ENCODE results near the gene FKBP15. TPM values are rescaled to one million over a fixed set of nuclear protein-coding genes. Genes with fewer than 3 reads are reported as not detected.
A peak's percentile ranks its signal among the peaks of the same experiment; 100 is the strongest.
"Not testable (repeated sequence)": the region's sequence is repeated elsewhere in the genome, so short reads cannot be mapped to it uniquely, and the experiment has no call there.

The FKBP15 gene
- total RNA-seq, 8 experiments from 2014 or later: 12.8 to 28.1 (median 19.7) TPM

DNA sequence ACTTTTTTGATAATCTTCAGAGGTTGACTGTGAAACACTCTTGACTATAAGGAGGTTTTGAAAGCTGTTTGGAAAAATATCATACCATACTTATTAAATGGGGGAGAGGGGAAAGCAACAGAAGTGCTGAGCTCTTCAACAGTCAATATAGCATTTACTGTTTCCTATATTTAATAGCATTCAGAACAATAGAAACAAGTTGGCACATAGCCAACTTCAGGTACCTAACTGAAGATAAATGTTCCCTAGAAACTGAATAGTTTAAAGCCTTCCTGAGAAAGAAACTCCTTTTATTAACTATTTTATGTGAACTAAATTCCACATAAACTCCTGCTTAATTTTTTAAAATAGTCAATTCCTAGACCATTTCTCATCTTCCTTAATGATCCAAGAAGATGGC lies 26.6 kb upstream of the FKBP15 start:
- Histone ChIP-seq H3K4me1 (replicated peaks in 1 of 2) (no peaks in the 10 kb centered on the region), H3K27ac (no peak overlapping the region), H3K4me3 (no peak overlapping the region)
- in situ Hi-C loops (cut with MboI; ENCODE audit: low pct_unique_long_range_greater_than_20kb in 2 of 9, low sequenced_read_pairs in 9 of 9, unreplicated experiment in 9 of 9): no loop called here
- no peak for ATAC-seq (replicated peaks in 6 of 8)

DNA sequence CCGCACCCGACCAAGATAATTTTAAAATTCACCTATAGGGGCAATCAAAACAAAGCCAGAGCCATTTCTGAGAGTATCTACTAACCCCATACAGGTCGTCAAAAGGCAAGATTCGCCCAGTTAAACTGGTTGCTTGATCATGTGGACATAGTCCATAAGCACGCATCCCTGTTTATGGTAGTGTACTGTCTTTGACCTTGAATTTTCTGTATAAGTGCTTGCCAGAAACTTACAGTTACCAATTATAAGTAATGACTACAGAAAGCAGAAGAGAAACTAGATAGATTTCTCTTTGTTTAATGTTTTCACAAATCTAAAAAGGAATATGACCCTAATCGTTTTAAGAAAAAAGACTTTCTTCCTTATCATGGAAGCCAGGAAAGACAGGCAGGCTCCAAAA lies 25.9 kb upstream of the FKBP15 start:
- ATAC-seq (replicated peaks in 6 of 8): no peak
- Histone ChIP-seq H3K4me3 (no peak overlapping the region), H3K27ac (no peak overlapping the region), H3K4me1 (replicated peaks in 1 of 2) (no peaks in the 10 kb centered on the region)
- WGBS, 10 experiments: 43 to 100% (median 95%) methylated on average over 1 to 6 of the region's 6 CpGs; no CpG with 5 or more reads in 2 of the 10 experiments
- in situ Hi-C loops (cut with MboI; ENCODE audit: low pct_unique_long_range_greater_than_20kb in 2 of 9, low sequenced_read_pairs in 9 of 9, unreplicated experiment in 9 of 9): no loop called here

GRCh38 chr9:113245894-113246293 lies 24.8 kb upstream of the FKBP15 start:
- H3K27ac ChIP-seq: no peak overlapping the region
- H3K4me1 ChIP-seq (replicated peaks in 1 of 2): no peaks in the 10 kb centered on the region
- H3K4me3 ChIP-seq: no peak overlapping the region
- ATAC-seq (replicated peaks in 6 of 8): no peak
- WGBS, 10 experiments: 70 to 100% (median 100%) methylated on average over 1 to 3 of the region's 4 CpGs; no CpG with 5 or more reads in 5 of the 10 experiments
- in situ Hi-C loops (cut with MboI; ENCODE audit: low pct_unique_long_range_greater_than_20kb in 2 of 9, low sequenced_read_pairs in 9 of 9, unreplicated experiment in 9 of 9): no loop called here

DNA sequence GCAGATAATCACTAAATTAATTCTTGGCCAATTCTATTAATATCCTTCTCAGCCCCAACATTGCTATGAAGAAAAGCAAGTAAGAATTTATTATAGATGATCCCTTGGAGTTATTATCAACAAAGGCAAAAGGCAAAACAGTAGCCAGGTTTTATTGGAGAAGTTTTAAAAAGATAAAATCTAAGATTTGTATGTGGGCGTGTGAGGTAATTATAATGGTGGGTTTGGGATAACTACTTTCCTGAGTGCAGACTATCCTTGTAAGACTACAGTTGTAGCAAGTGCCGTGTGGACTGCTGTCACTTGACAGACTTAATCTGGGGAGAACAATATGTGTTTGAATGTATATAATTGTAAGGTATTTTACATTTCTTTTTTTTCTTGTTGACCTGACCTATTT lies 23.5 kb upstream of the FKBP15 start:
- Histone ChIP-seq H3K4me3 (no peak overlapping the region), H3K4me1 (replicated peaks in 1 of 2) (no peaks in the 10 kb centered on the region), H3K27ac (no peak overlapping the region)
- 40 to 100% (median 83%) methylated on average over 1 to 2 of the region's 2 CpGs; no CpG with 5 or more reads in 1 of the 10 experiments for WGBS, 10 experiments
- in situ Hi-C loops (cut with MboI; ENCODE audit: low pct_unique_long_range_greater_than_20kb in 2 of 9, low sequenced_read_pairs in 9 of 9, unreplicated experiment in 9 of 9): no loop called here
- no peak for ATAC-seq (replicated peaks in 6 of 8)

- no peaks in the 10 kb centered on the region for H3K4me1 ChIP-seq (replicated peaks in 1 of 2)
- in situ Hi-C loops (cut with MboI; ENCODE audit: low pct_unique_long_range_greater_than_20kb in 2 of 9, low sequenced_read_pairs in 9 of 9, unreplicated experiment in 9 of 9): no loop called here
- no peak overlapping the region for H3K27ac ChIP-seq
- no peak for ATAC-seq (replicated peaks in 6 of 8)
- H3K4me3 ChIP-seq: no peak overlapping the region
- 90 to 100% (median 100%) methylated on average over 1 to 2 of the region's 2 CpGs for WGBS, 10 experiments
Measured at GRCh38 chr9:113241161-113241560, 20.1 kb upstream of the FKBP15 start.

- no peak overlapping the region for H3K4me3 ChIP-seq
- ATAC-seq (replicated peaks in 6 of 8): no peak
- H3K4me1 ChIP-seq (replicated peaks in 1 of 2): no peaks in the 10 kb centered on the region
- no peak overlapping the region for H3K27ac ChIP-seq
- in situ Hi-C loops (cut with MboI; ENCODE audit: low pct_unique_long_range_greater_than_20kb in 2 of 9, low sequenced_read_pairs in 9 of 9, unreplicated experiment in 9 of 9): no loop called here
- WGBS, 10 experiments: 41 to 100% (median 83%) methylated on average over 1 to 4 of the region's 4 CpGs; no CpG with 5 or more reads in 1 of the 10 experiments
Measured at GRCh38 chr9:113238859-113239232, 17.8 kb upstream of the FKBP15 start.

GRCh38 chr9:113238202-113238858 lies 17.3 kb upstream of the FKBP15 start:
- Histone ChIP-seq H3K4me3 (no peak overlapping the region), H3K4me1 (replicated peaks in 1 of 2) (no peaks in the 10 kb centered on the region), H3K27ac (no peak overlapping the region)
- in situ Hi-C loops (cut with MboI; ENCODE audit: low pct_unique_long_range_greater_than_20kb in 2 of 9, low sequenced_read_pairs in 9 of 9, unreplicated experiment in 9 of 9): no loop called here
- ATAC-seq (replicated peaks in 6 of 8): no peak
- 80 to 100% (median 97%) methylated on average over 1 to 6 of the region's 10 CpGs for WGBS, 10 experiments

DNA sequence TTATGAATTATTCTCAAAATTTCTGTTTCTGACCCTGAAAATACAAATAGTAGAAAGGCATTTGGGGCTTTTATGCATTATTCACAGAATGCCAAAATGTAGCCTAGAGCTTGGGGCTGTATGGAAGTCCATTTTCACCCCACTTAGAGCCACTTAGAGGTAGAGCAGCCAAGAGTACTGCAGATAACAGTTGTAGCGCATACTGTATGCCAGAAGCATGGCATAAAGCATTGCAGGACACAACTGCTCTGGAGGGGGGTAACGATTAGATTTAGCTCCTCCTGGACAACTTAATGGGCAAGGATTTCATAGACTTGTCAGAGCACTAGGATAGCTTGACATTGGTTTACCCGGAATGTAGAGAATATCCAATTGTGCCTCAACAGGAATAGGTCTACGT lies 15.9 kb upstream of the FKBP15 start:
- no peaks in the 10 kb centered on the region for H3K4me1 ChIP-seq (replicated peaks in 1 of 2)
- 72 to 100% (median 93%) methylated on average over 1 to 4 of the region's 4 CpGs for WGBS, 10 experiments
- H3K4me3 ChIP-seq: no peak overlapping the region
- in situ Hi-C loops (cut with MboI; ENCODE audit: low pct_unique_long_range_greater_than_20kb in 2 of 9, low sequenced_read_pairs in 9 of 9, unreplicated experiment in 9 of 9): no loop called here
- no peak for ATAC-seq (replicated peaks in 6 of 8)
- no peak overlapping the region for H3K27ac ChIP-seq

DNA sequence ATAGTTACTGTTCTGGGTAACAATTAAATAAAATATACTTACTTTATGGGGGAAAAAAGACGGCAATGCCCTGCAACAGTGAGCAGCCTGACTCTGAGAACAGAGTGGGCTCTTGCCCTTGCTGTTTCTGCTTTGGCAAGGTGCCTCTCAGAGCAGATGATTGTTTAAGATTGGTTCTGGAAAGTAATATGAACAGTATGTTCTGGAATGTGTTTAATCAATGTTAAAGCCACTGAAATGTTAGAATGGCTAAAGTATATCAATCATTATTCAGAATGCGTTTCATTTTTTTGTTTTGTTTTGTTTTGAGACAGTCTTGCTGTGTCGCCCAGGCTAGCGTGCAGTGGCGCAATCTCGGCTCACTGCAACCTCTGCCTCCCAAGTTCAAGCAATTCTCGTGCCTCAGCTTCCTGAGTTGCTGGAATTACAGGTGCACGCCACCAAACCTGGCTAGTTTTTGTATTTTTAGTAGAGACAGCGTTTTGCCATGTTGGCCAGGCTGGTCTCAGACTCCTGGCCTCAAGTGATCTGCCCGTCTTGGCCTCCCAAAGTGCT lies 14.7 kb upstream of the FKBP15 start:
- WGBS, 10 experiments: 42 to 100% (median 91%) methylated on average over 2 to 10 of the region's 10 CpGs; no CpG with 5 or more reads in 2 of the 10 experiments
- H3K4me3 ChIP-seq; in situ Hi-C loops (cut with MboI; ENCODE audit: low pct_unique_long_range_greater_than_20kb in 2 of 9, low sequenced_read_pairs in 9 of 9, unreplicated experiment in 9 of 9); H3K4me1 ChIP-seq (replicated peaks in 1 of 2); H3K27ac ChIP-seq; ATAC-seq (replicated peaks in 6 of 8): not testable (repeated sequence)

GRCh38 chr9:113231701-113232100 lies 10.6 kb upstream of the FKBP15 start:
- ATAC-seq (replicated peaks in 6 of 8): no peak
- in situ Hi-C loops (cut with MboI; ENCODE audit: low pct_unique_long_range_greater_than_20kb in 2 of 9, low sequenced_read_pairs in 9 of 9, unreplicated experiment in 9 of 9): no loop called here
- no peak overlapping the region for H3K27ac ChIP-seq
- peaks cover 2 to 5% of the 10 kb centered on the region in 2 donors for H3K4me1 ChIP-seq (replicated peaks in 1 of 2)
- WGBS, 10 experiments: 75 to 100% (median 100%) methylated on average over 1 to 2 of the region's 2 CpGs; no CpG with 5 or more reads in 2 of the 10 experiments
- H3K4me3 ChIP-seq: no peak overlapping the region

DNA sequence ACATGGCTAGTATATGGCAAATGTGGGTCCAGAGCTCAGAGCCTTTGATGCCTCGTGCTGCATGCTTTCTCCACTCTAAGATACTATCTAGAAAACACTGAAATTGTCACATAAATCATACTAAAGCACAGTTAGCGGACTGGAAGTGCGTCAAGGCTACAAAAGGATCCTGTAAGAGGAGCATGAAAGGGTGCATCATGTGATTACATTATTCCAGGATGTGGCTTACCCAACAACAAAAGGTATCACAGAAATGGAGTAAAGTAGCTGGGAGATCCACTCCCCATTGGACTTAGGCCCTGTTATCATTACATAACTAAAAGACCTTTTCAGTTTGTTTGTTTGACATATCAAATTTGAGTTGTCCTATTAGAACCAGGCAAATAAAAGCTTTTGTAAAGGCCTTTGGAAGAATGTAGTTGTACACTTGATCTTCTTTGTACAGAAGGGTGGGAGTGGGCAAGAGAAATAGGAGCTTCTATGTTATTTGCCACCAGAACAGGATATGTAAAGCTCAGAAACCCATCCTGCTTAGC lies 7.1 kb upstream of the FKBP15 start:
- peak in 5 of 8 experiments; percentile 14 to 65 (median 58) for ATAC-seq (replicated peaks in 6 of 8)
- WGBS, 10 experiments: 50 to 90% (median 71%) methylated on average over 1 to 3 of the region's 3 CpGs; no CpG with 5 or more reads in 2 of the 10 experiments
- H3K27ac ChIP-seq: no peak overlapping the region
- peaks cover 5 to 10% of the 10 kb centered on the region in 2 donors for H3K4me1 ChIP-seq (replicated peaks in 1 of 2)
- H3K4me3 ChIP-seq: no peak overlapping the region
- in situ Hi-C loops (cut with MboI; ENCODE audit: low pct_unique_long_range_greater_than_20kb in 2 of 9, low sequenced_read_pairs in 9 of 9, unreplicated experiment in 9 of 9): no loop called here

- no peak for ATAC-seq (replicated peaks in 6 of 8)
- no peak overlapping the region for H3K4me3 ChIP-seq
- 0 to 100% (median 80%) methylated on average over 1 of the region's 1 CpG; no CpG with 5 or more reads in 7 of the 10 experiments for WGBS, 10 experiments
- no peak overlapping the region for H3K27ac ChIP-seq
- H3K4me1 ChIP-seq (replicated peaks in 1 of 2): peaks cover 13 to 15% of the 10 kb centered on the region in 2 donors
- in situ Hi-C loops (cut with MboI; ENCODE audit: low pct_unique_long_range_greater_than_20kb in 2 of 9, low sequenced_read_pairs in 9 of 9, unreplicated experiment in 9 of 9): no loop called here
Measured at GRCh38 chr9:113227436-113227835, 6.4 kb upstream of the FKBP15 start.

GRCh38 chr9:113223963-113224362 lies 2.9 kb upstream of the FKBP15 start:
- Histone ChIP-seq H3K4me3 (no peak overlapping the region), H3K27ac (no peak overlapping the region), H3K4me1 (replicated peaks in 1 of 2) (peaks cover 25 to 26% of the 10 kb centered on the region in 2 donors)
- in situ Hi-C loops (cut with MboI; ENCODE audit: low pct_unique_long_range_greater_than_20kb in 2 of 9, low sequenced_read_pairs in 9 of 9, unreplicated experiment in 9 of 9): no loop called here
- WGBS, 10 experiments: 43 to 100% (median 90%) methylated on average over 1 to 2 of the region's 2 CpGs
- ATAC-seq (replicated peaks in 6 of 8): no peak

GRCh38 chr9:113222482-113222841 lies 1.4 kb upstream of the FKBP15 start:
- no peak for ATAC-seq (replicated peaks in 6 of 8)
- in situ Hi-C loops (cut with MboI; ENCODE audit: low pct_unique_long_range_greater_than_20kb in 2 of 9, low sequenced_read_pairs in 9 of 9, unreplicated experiment in 9 of 9): no loop called here
- peak overlapping the region in 1 of 2 donors; percentile 10 for H3K27ac ChIP-seq
- peaks cover 20 to 24% of the 10 kb centered on the region in 2 donors for H3K4me1 ChIP-seq (replicated peaks in 1 of 2)
- H3K4me3 ChIP-seq: peak overlapping the region; percentile 52 to 92 (median 71)
- WGBS, 10 experiments: 0 to 50% (median 20%) methylated on average over 1 to 4 of the region's 5 CpGs; no CpG with 5 or more reads in 3 of the 10 experiments

Data from motor neuron (in vitro differentiated cells).